Neural cell (in vitro differentiated cells): ENCODE results near the gene B4GALNT3.

Experiments
- CTCF ChIP-seq: fragments of 450-650 bp; IDR thresholded peaks from 2 replicates; pipeline ENCODE4 v1.5.1; 2014; ENCODE audit warnings: antibody characterized with exemption, mild to moderate bottlenecking, moderate library complexity; ENCODE audit not compliant: poor library complexity, severe bottlenecking
- EZH2 ChIP-seq: fragments of 200-600, 300-800 bp; shearing (Covaris generic), sonication (generic); IDR thresholded peaks from 2 replicates; pipeline ENCODE4 v1.6.1; 2014; ENCODE audit warnings: antibody characterized with exemption, low read length, borderline replicate concordance, mild to moderate bottlenecking; ENCODE audit not compliant: insufficient read depth, poor library complexity, severe bottlenecking
- POLR2AphosphoS5 ChIP-seq: IDR thresholded peaks from 2 replicates; pipeline ENCODE4 v1.6.1; 2012
- TAF1 ChIP-seq: IDR thresholded peaks from 2 replicates; pipeline ENCODE4 v1.6.1; 2012; ENCODE audit warnings: low read depth

GRCh38 chr12:468671-469389 lies 9.1 kb downstream of the B4GALNT3 start:
- TF ChIP-seq EZH2 (no peak), CTCF (no peak), POLR2AphosphoS5 (no peak), TAF1 (no peak)
